ENCODE data around the gene ERMAP.

DNA sequence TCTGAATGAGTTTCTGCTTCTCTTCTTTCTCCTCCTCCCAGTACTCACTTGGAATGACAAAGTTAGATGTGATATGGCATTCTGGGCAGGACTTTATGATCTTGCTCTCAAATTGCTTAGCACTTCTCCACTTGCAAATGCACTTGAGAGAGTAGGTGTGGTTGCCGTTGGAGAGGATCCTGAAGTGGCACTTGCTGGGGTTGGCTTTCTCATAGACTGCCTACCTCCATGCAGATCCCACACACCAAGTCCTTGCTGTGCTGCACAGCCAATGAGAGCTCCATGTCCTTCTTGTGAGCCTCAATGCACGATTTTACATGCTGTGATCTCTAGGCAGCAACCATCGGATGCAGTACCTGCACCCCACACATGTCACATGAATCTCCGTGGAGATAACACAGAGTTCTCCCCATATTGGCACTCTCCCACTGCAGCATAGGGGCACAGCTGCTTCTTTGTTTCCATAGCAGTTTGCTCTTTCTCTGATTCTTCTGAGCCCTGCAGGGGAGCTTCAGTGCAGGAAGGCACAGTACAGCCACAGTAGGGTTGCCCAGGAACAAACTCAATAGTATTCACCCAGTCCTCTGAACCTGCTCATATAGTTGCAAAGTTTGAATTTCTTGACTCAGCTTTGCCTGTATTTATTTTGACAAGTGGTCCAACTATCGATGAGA is 74.7 kb downstream of the ERMAP start:
- TF ChIP-seq POLR2A (IDR thresholded peaks at IDR 0.05; ENCODE audit: low read depth, low read length) (no peak), POLR2AphosphoS5 (IDR thresholded peaks at IDR 0.05; ENCODE audit: low read depth, low read length) (no peak), TAF1 (IDR thresholded peaks at IDR 0.05; ENCODE audit: borderline replicate concordance, low read depth, low read length) (no peak)
